PC-3 (cell line): Measurements from ENCODE around the gene HS3ST5. TPM values are rescaled to one million over a fixed set of nuclear protein-coding genes. Genes with fewer than 3 reads are reported as not detected.

Experiments
- ATAC-seq: fragments of 200-7000 bp; cut with Tn5 transposase; 2 replicates; pipeline ENCODE4 v1.9.1; 2020; ENCODE audit warnings: mild to moderate bottlenecking, moderate library complexity
- BruUV-seq: library from RNA; stranded (reverse); fragments of 400-500 nt; replicated peaks from 2 replicates; lab custom pipeline; 2021; lab: Mats Ljungman, UMichigan
- CTCF ChIA-PET: fragments of 300-600 bp; sonication (Branson Sonifier 250); formaldehyde crosslinking; loops from one replicate; lab custom pipeline; 2022; ENCODE audit warnings: antibody characterized with exemption; lab: Charles Lee
- POLR2A ChIA-PET: fragments of 300-600 bp; sonication (Branson Sonifier 250); formaldehyde crosslinking; loops from one replicate; lab custom pipeline; 2022; ENCODE audit warnings: antibody characterized with exemption; ENCODE audit not compliant: unreplicated experiment; lab: Charles Lee
- DNase-seq: peaks from one replicate; pipeline ENCODE4 v3.0.0-alpha.2; 2015
- H2AFZ ChIP-seq: fragments of 300-600 bp; sonication (generic); 2 replicates; pipeline ENCODE4 v1.6.0; 2016; ENCODE audit warnings: antibody characterized with exemption, low read length
- H3F3A ChIP-seq: fragments of 300-600 bp; sonication (generic); one replicate; pipeline ENCODE4 v1.6.0; 2017; ENCODE audit warnings: antibody characterized with exemption, low read length, control low read depth, mild to moderate bottlenecking; ENCODE audit not compliant: unreplicated experiment
- H3K27ac ChIP-seq: fragments of 300-600 bp; sonication (generic); 2 replicates; pipeline ENCODE4 v1.5.1; 2016; ENCODE audit warnings: mild to moderate bottlenecking, low read length
- H3K27me3 ChIP-seq: fragments of 300-600 bp; sonication (generic); 2 replicates; pipeline ENCODE4 v1.6.1; 2016; ENCODE audit warnings: low read length, mixed read lengths
- H3K36me3 ChIP-seq: fragments of 300-600 bp; sonication (generic); 2 replicates; pipeline ENCODE4 v1.6.1; 2016; ENCODE audit warnings: low read depth, mixed run types, low read length, mixed read lengths
- H3K4me1 ChIP-seq: fragments of 300-600 bp; sonication (generic); 2 replicates; pipeline ENCODE4 v1.5.1; 2016; ENCODE audit warnings: low read length; ENCODE audit not compliant: insufficient read depth
- H3K4me2 ChIP-seq: fragments of 300-600 bp; sonication (generic); 2 replicates; pipeline ENCODE4 v1.6.0; 2016; ENCODE audit warnings: low read length
- H3K4me3 ChIP-seq: fragments of 300-600 bp; sonication (generic); 2 replicates; pipeline ENCODE4 v1.5.1; 2016; ENCODE audit warnings: mild to moderate bottlenecking, low read length, mixed read lengths
- H3K79me2 ChIP-seq: fragments of 300-600 bp; sonication (generic); 2 replicates; pipeline ENCODE4 v1.6.1; 2017; ENCODE audit warnings: low read length, mixed read lengths
- H3K9ac ChIP-seq: fragments of 300-600 bp; sonication (generic); 2 replicates; pipeline ENCODE4 v1.6.0; 2016; ENCODE audit warnings: mild to moderate bottlenecking, low read length
- H3K9me2 ChIP-seq: fragments of 300-600 bp; sonication (generic); replicated peaks from 2 replicates; pipeline ENCODE4 v1.6.1; 2016; ENCODE audit warnings: mixed run types, low read length, mixed read lengths
- H3K9me3 ChIP-seq: fragments of 300-600 bp; sonication (generic); 2 replicates; pipeline ENCODE4 v1.6.1; 2016; ENCODE audit warnings: low read length, mixed read lengths
- H4K20me1 ChIP-seq: fragments of 300-600 bp; sonication (generic); 2 replicates; pipeline ENCODE4 v1.6.1; 2016; ENCODE audit warnings: low read length, mixed read lengths
- CTCF ChIP-seq: fragments of 300-600 bp; sonication (generic); conservative IDR thresholded peaks from 2 replicates; pipeline ENCODE4 v1.5.1; 2017; ENCODE audit warnings: antibody characterized with exemption, low read depth, mild to moderate bottlenecking, low read length
- EZH2 ChIP-seq: fragments of 300-600 bp; sonication (generic); IDR thresholded peaks from one replicate; pipeline ENCODE4 v1.6.1; 2017; ENCODE audit warnings: antibody characterized with exemption, mild to moderate bottlenecking, low read length; ENCODE audit not compliant: unreplicated experiment
- EZH2phosphoT487 ChIP-seq: fragments of 300-600 bp; sonication (generic); IDR thresholded peaks from 2 replicates; pipeline ENCODE4 v1.6.1; 2018; ENCODE audit warnings: mild to moderate bottlenecking, antibody characterized with exemption, low read length, borderline replicate concordance
- intact Hi-C: fragments of 100-400 bp; cut with micrococcal nuclease; formaldehyde crosslinking; loops from 2 replicates; pipeline ENCODE4 v1.9.0; 2023
- total RNA-seq: library from RNA; depleted of rRNA; stranded (reverse); fragments of >200 nt; gene quantifications from 2 replicates; pipeline ENCODE4 v1.2.3, GENCODE V29; 2014

The HS3ST5 gene
- total RNA-seq, 1 experiment from 2014 or later = 1.2 TPM

GRCh38 chr6:114121913-114122662 lies 220.7 kb downstream of the HS3ST5 start:
- no peak for DNase-seq
- Histone ChIP-seq H3F3A (no peaks in the 10 kb centered on the region), H3K4me1 (no peaks in the 10 kb centered on the region), H3K9me2 (no peaks in the 10 kb centered on the region), H3K4me2 (no peak overlapping the region), H3K36me3 (no peaks in the 10 kb centered on the region), H3K9me3 (no peaks in the 10 kb centered on the region), H3K4me3 (no peak overlapping the region), H3K27ac (no peak overlapping the region), H3K27me3 (no peaks in the 10 kb centered on the region), H3K9ac (no peak overlapping the region), H2AFZ (no peak overlapping the region), H3K79me2 (no peaks in the 10 kb centered on the region), H4K20me1 (no peaks in the 10 kb centered on the region)
- BruUV-seq = no TSS peak
- no peak for ATAC-seq
- intact Hi-C loops = no loop called here
- TF ChIP-seq CTCF (no peak), EZH2 (no peak), EZH2phosphoT487 (no peak)
- ChIA-PET POLR2A (no interaction called here), CTCF (no interaction called here)

GRCh38 chr6:114119056-114119455 lies 223.8 kb downstream of the HS3ST5 start:
- intact Hi-C loops = no loop called here
- Histone ChIP-seq H3K27me3 (no peaks in the 10 kb centered on the region), H3K9me2 (no peaks in the 10 kb centered on the region), H3K9me3 (no peaks in the 10 kb centered on the region), H3K79me2 (no peaks in the 10 kb centered on the region), H2AFZ (no peak overlapping the region), H3K4me1 (no peaks in the 10 kb centered on the region), H3K27ac (no peak overlapping the region), H3K4me3 (no peak overlapping the region), H3K4me2 (no peak overlapping the region), H3F3A (no peaks in the 10 kb centered on the region), H3K36me3 (no peaks in the 10 kb centered on the region), H3K9ac (no peak overlapping the region), H4K20me1 (no peaks in the 10 kb centered on the region)
- TF ChIP-seq CTCF (no peak), EZH2phosphoT487 (no peak), EZH2 (no peak)
- POLR2A ChIA-PET = no interaction called here
- ATAC-seq (no peak), DNase-seq (no peak)
- BruUV-seq = no TSS peak
- CTCF ChIA-PET = no interaction called here

- H3K27me3 ChIP-seq = no peaks in the 10 kb centered on the region
- no peak for TF ChIP-seq EZH2
- TF ChIP-seq CTCF = no peak
- no peak for TF ChIP-seq EZH2phosphoT487
- no peak overlapping the region for H2AFZ ChIP-seq
- H3K9ac ChIP-seq = no peak overlapping the region
- H3K4me3 ChIP-seq = no peak overlapping the region
- H4K20me1 ChIP-seq = no peaks in the 10 kb centered on the region
- DNase-seq (no peak), ATAC-seq (no peak)
- intact Hi-C loops = no loop called here
- H3F3A ChIP-seq = no peaks in the 10 kb centered on the region
- ChIA-PET POLR2A (no interaction called here), CTCF (no interaction called here)
- H3K27ac ChIP-seq = no peak overlapping the region
- no peaks in the 10 kb centered on the region for H3K9me3 ChIP-seq
- no TSS peak for BruUV-seq
- H3K4me1 ChIP-seq = no peaks in the 10 kb centered on the region
- H3K9me2 ChIP-seq = no peaks in the 10 kb centered on the region
- H3K4me2 ChIP-seq = no peak overlapping the region
- H3K79me2 ChIP-seq = no peaks in the 10 kb centered on the region
- no peaks in the 10 kb centered on the region for H3K36me3 ChIP-seq
These were observed 227.2 kb downstream of the HS3ST5 start for GRCh38 chr6:114115652-114116051.
